Upper lobe of left lung (tissue), 4 donors: ENCODE measurements around the gene PBRM1.

Experiments
- EP300 ChIP-seq, 4 donors: sonication (generic); formaldehyde crosslinking; IDR thresholded peaks; one replicate each; pipeline ENCODE4 v1.5.1; 2017; ENCODE audit warnings: antibody characterized with exemption in 4 of 4, control low read depth in 2 of 4
- POLR2A ChIP-seq, 4 donors: fragments of 450-650 bp; IDR thresholded peaks; one replicate each; pipeline ENCODE4 v1.5.1; 2016 to 2017; ENCODE audit warnings: antibody characterized with exemption in 4 of 4, mild to moderate bottlenecking in 2 of 4
- POLR2AphosphoS5 ChIP-seq, 2 donors: sonication (generic); formaldehyde crosslinking; IDR thresholded peaks; one replicate each; pipeline ENCODE4 v1.5.1; 2017; ENCODE audit warnings: antibody characterized with exemption in 2 of 2
- TF ChIP-seq, protein P1 (sequence below), 6 experiments: fragments of 450-650 bp in 4 of 6; fragments of 200-600 bp in 2 of 6; sonication (generic) in 2 of 6; IDR thresholded peaks; one replicate each; pipeline ENCODE4 v1.5.1; 2016 to 2019; ENCODE audit warnings: antibody characterized with exemption in 6 of 6

- TF ChIP-seq, protein P1, sequence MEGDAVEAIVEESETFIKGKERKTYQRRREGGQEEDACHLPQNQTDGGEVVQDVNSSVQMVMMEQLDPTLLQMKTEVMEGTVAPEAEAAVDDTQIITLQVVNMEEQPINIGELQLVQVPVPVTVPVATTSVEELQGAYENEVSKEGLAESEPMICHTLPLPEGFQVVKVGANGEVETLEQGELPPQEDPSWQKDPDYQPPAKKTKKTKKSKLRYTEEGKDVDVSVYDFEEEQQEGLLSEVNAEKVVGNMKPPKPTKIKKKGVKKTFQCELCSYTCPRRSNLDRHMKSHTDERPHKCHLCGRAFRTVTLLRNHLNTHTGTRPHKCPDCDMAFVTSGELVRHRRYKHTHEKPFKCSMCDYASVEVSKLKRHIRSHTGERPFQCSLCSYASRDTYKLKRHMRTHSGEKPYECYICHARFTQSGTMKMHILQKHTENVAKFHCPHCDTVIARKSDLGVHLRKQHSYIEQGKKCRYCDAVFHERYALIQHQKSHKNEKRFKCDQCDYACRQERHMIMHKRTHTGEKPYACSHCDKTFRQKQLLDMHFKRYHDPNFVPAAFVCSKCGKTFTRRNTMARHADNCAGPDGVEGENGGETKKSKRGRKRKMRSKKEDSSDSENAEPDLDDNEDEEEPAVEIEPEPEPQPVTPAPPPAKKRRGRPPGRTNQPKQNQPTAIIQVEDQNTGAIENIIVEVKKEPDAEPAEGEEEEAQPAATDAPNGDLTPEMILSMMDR (IDR thresholded peaks at IDR 0.05), result no peak
- TF ChIP-seq POLR2A (IDR thresholded peaks at IDR 0.05) (no peak), POLR2AphosphoS5 (IDR thresholded peaks at IDR 0.05) (no peak), EP300 (IDR thresholded peaks at IDR 0.05) (no peak)
These were observed 62.4 kb downstream of the PBRM1 start for GRCh38 chr3:52623234-52623792.
